ENCODE data around the gene KHDRBS1.
A peak's percentile ranks its signal among the peaks of the same experiment; 100 is the strongest.

KHDRBS1 gene

DNA sequence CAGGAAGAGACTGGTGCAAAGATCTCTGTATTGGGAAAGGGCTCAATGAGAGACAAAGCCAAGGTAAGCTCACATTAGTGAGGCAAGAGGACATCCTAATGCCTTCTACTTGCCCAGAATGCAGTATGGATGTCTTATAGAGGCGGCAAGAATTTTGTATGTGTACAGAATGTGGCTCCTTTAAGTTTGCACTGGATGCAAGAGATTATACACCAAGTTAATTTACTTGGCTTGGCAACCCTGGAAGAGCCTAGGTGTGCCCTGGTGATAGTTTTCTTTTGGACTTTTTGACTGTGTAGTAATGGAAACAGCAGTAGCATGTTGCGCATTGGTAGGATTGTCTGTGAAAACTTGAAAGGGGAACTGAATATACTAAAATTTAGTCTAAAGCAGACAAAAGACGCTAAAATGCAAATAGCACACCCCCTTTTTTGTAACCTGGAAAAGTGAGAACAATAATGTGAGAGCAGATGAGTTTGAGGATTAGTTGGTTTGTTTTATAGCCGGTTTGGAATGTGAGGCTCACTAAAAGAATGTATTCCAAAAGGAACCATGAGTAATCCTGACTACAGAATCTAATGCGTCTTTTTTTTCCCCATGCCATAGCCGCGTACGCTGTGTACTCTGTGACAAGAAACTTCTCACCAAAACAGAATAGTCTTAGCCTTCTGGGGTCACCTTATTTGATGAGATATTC lies 18.1 kb downstream of the KHDRBS1 start:
- FAIRE-seq, result peak; percentile 38
- DNase-seq (ENCODE audit: insufficient read length, low spot score), result no peak
- TF ChIP-seq, protein P1, sequence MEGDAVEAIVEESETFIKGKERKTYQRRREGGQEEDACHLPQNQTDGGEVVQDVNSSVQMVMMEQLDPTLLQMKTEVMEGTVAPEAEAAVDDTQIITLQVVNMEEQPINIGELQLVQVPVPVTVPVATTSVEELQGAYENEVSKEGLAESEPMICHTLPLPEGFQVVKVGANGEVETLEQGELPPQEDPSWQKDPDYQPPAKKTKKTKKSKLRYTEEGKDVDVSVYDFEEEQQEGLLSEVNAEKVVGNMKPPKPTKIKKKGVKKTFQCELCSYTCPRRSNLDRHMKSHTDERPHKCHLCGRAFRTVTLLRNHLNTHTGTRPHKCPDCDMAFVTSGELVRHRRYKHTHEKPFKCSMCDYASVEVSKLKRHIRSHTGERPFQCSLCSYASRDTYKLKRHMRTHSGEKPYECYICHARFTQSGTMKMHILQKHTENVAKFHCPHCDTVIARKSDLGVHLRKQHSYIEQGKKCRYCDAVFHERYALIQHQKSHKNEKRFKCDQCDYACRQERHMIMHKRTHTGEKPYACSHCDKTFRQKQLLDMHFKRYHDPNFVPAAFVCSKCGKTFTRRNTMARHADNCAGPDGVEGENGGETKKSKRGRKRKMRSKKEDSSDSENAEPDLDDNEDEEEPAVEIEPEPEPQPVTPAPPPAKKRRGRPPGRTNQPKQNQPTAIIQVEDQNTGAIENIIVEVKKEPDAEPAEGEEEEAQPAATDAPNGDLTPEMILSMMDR (IDR thresholded peaks at IDR 0.05; ENCODE audit: insufficient read depth, missing control alignments), result no peak

DNA sequence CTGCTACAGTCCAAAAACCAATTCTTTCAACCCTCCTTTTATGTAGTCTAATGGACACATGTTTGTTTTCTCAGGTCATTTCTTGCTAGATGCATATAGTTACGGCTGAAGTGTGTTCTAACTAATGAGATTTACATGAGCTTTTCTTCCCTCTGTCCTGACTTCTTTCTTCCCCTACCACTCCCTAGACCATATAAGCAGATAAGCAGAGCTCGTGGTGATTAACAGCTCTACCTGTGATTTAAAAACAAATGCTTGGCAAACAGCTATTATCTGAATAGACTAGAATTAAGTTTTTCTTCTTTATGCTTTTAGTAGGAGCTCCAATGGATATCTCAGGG lies 18.6 kb downstream of the KHDRBS1 start:
- no peak for DNase-seq (ENCODE audit: insufficient read length, low spot score)
- peak; percentile 67 for FAIRE-seq
- TF ChIP-seq, protein P1 (IDR thresholded peaks at IDR 0.05; ENCODE audit: insufficient read depth, missing control alignments), result no peak

DNA sequence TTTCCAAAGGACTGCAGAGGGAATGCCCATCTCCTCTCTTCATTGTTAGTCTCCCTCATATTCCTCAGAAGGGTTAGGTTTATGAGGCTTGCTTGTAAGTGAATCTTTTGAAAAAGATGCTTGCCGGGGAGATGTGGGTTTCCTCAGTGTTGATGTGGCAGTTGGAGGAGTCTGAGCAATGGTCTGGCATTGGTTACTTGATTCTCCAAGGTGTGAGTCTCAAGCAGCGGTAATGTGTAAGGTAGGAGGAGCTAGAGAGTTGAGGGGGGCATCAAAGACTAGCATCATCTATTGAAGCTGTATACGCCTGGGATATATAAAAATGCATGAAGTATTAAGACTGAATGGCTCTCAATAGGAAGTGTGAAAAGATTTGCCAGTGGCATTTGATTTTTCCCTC lies 21.5 kb downstream of the KHDRBS1 start:
- DNase-seq (ENCODE audit: insufficient read length, low spot score) (no peak), FAIRE-seq (no peak)
- TF ChIP-seq, protein P1 (IDR thresholded peaks at IDR 0.05; ENCODE audit: insufficient read depth, missing control alignments), result no peak

DNA sequence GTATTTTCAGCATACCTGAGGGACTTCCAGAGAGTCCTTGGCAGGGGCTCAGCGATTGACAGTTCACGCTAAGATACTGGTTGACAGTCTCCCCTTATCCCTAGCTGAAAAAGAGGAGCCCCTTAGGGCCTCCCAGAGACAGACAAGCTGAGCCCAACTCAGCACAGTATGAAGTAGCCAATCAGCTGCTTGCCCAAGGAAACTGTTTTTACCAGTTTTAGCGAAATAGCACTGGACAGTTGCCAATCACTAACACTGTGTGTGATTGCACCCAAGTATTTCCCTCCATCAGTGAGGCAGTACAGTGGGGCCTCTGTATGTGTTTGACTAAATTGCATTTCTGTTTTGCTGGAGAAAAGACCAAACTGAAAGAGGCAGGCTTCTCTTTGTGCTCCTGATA lies 27.0 kb downstream of the KHDRBS1 start:
- FAIRE-seq (no peak), DNase-seq (ENCODE audit: insufficient read length, low spot score) (no peak)
- TF ChIP-seq, protein P1 (IDR thresholded peaks at IDR 0.05; ENCODE audit: insufficient read depth, missing control alignments), result no peak

DNA sequence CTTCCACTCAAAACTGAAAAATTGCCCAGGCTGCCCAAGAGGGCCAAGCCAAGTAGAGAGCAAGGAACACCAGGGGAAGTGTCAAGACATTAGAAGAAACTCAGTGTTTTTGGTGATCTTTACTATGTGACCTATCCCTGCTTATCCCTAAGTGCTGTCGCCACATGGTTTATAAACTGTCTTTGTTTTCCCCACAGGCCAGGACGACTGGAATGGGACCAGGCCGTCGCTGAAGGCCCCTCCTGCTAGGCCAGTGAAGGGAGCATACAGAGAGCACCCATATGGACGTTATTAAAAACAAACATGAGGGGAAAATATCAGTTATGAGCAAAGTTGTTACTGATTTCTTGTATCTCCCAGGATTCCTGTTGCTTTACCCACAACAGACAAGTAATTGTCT lies 28.7 kb downstream of the KHDRBS1 start:
- TF ChIP-seq, protein P1 (IDR thresholded peaks at IDR 0.05; ENCODE audit: insufficient read depth, missing control alignments), result no peak
- FAIRE-seq (no peak), DNase-seq (ENCODE audit: insufficient read length, low spot score) (no peak)

DNA sequence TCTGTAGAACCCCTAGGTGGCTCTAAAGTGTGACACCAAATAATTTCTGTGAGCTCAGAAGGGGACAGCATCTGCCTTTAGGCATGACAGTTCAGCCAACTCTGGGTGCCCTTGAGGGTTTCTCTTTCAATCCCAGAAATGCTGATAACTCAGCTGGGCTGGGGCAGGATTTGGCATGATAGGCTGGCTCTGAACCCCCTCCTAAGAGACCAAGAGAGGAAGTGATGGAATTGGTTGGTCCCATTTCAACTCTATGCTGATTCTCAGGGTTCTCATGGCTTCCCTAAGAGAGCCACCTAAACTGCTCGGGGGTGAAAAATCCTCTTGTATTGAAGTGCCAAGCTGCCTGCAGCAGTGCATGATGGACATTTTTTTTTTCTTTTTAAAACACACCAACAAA lies 30.6 kb downstream of the KHDRBS1 start:
- DNase-seq (ENCODE audit: insufficient read length, low spot score), result no peak
- TF ChIP-seq, protein P1 (IDR thresholded peaks at IDR 0.05; ENCODE audit: insufficient read depth, missing control alignments), result no peak
- no peak for FAIRE-seq

DNA sequence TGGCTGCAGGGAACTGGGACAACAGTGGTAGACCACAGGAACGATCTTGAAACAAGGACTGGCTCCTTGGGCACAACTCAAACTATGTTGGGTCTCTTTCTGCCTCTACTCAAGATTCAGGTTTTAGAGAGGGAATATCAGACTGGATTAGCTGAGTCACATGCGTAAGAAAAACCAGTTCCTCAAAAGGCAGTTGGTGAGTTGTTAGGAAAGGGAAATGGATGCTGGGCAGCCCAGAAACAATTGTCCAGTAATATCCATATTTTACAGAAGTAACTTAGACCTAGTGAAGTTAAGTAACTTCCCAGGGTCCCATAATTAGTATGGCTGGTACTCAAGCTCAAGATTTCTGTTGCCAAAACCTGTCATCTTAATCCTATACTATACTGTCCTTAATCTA lies 32.1 kb downstream of the KHDRBS1 start:
- TF ChIP-seq, protein P1 (IDR thresholded peaks at IDR 0.05; ENCODE audit: insufficient read depth, missing control alignments), result no peak
- FAIRE-seq, result no peak
- no peak for DNase-seq (ENCODE audit: insufficient read length, low spot score)
